GM21390 (cell line): ENCODE measurements around the gene FRS3.

ENCODE experiments used
- ATAC-seq: cut with Tn5 transposase; IDR thresholded peaks from one replicate; pipeline ENCODE4 v1.9.1; 2021; ENCODE audit not compliant: unreplicated experiment

FRS3 gene

GRCh38 chr6:41730531-41731436 lies 48.9 kb downstream of the FRS3 start:
- no peak for ATAC-seq

- ATAC-seq: no peak
Observed at GRCh38 chr6:41729624-41730023, 50.1 kb downstream of the FRS3 start.

DNA sequence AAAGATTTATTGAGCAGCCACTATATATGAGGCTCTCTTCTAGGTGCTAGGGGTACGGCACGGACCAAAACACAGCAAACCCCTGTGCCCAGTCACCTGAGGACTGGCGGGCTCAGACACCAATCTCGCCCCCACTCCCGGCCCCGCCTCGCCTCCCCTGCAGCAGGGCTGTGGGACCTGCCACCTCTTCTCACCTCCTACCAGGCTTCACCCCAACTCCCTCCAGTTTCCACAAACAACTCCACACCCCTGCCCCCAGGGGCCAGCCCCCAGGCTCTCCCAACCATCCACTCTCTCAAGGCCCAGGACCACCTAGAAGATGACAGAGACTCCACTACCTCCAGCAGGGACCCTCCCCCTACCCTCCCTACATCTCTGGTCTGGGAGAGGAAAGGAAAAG lies 50.7 kb downstream of the FRS3 start:
- ATAC-seq: no peak

DNA sequence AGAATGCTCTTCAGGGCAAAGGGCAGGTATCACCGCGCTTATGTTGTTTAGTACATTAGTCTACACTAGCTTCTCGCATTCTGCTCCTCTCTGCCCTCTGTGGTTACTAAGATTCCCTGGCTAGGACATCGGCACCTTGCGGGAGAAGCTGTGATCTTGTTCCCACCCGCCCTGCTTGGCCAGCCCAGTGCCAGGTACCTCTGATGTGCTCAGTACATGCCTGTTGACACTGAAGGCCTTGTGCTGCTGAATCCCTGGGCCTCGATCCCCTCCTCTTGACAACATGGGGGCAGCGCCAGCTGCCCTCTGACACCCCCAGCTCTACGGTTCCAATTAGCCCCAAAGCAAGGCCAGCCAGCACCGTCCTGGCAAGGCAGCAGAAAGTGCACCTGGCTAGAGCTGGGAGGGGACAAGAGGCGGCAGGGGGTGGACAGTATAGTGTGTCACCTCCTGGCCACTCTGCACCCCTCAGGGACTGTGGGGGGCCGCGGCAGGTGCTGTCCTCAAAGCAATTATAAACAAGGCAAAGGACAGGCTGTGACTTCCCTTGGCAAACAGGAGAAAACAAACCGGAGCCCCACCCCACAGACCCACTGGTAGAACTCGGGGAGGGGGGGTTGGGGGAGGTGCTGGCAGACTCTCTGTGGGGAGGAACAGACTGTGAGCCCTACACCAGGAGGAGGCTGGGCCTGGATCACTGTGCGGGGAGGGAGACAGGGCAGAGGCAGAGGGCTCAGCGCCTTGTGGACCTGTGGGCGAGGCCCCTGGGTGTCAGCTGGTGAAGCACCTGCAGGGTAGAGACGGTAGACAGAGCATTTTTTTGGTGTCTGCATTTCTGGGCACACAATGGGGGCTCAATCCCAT lies 51.4 kb downstream of the FRS3 start:
- ATAC-seq: no peak

GRCh38 chr6:41727705-41728072 lies 52.0 kb downstream of the FRS3 start:
- ATAC-seq: no peak

GRCh38 chr6:41726876-41727275 lies 52.8 kb downstream of the FRS3 start:
- no peak for ATAC-seq

- no peak for ATAC-seq
Observed at GRCh38 chr6:41724586-41725501, 54.9 kb downstream of the FRS3 start.

DNA sequence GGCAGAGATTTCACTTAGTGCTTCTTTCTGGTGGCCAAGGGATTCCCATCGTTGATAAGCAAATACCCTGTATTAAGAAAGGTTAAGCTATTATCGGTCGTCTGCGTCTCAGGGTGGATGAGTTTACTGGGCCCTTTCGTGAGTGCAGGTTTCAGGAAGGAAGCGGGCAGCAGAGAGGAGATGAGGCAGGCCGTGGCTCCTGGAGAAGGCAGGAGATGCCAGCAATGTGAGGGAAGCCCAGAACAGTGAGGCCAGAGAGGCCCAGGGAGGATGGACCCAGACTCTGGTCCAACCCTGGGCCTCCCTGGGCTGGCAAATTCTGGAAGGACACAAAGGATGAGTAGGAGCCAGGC lies 55.5 kb downstream of the FRS3 start:
- ATAC-seq: no peak

GRCh38 chr6:41723530-41724227 lies 56.0 kb downstream of the FRS3 start:
- ATAC-seq: peak; percentile 76

GRCh38 chr6:41722969-41723529 lies 56.7 kb downstream of the FRS3 start:
- no peak for ATAC-seq

DNA sequence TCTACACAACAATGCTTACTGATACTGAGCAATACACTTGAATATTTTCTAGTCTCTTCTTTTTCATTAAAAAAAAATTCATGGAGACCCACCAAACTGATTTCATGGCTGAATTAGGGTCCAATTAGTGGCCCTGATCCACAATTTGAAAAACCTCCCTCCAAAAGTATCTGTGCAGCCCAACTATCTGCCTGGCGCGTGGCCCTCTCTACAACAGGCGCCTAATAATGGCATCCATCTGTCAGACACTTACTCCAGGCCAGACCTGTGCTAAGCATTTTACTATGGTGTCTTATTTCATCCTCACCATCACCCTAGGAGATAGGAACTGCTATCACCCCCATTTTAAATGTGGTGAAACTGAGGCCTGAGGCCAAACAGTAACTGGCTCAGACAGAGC lies 58.3 kb downstream of the FRS3 start:
- no peak for ATAC-seq

DNA sequence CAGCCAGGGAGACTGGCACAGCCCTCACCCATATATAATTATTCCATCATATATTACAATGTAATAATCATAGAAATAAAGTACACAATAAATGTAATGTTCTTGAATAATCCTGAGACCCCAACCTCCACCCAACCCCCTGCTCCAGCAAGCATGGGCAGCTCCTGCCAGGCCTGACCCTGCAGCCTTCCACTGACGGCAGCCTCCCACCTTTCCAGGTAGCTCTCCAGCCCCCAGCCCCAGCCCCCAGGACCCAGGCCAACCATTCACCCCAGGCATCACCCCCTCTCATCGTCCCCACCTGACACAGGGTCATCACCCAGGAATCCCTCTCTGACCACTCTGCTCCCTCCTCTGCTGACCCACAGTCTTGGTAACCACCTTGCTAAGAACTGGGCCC lies 58.9 kb downstream of the FRS3 start:
- ATAC-seq: no peak

DNA sequence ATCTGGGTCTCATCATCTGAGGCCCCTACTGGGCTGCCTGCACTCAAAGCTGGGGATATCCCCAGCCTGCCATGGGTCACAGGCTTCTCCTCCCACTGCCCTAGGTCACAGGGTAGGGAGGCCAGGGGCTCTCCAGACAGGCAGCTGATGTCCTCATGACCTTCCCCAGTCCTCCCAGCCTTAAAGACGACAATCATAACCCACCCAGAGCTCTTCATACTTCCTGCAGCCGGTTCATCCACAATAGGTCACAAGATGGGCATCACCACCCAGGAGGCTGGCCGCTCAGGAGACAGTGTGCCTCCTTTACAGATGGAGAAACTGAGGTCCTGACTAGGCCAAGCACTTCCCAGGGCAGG lies 59.5 kb downstream of the FRS3 start:
- no peak for ATAC-seq
